HT-29 (cell line): ENCODE measurements around the gene ING3. TPM values are rescaled to one million over a fixed set of nuclear protein-coding genes. Genes with fewer than 3 reads are reported as not detected.

ENCODE experiments used
- DNase-seq: peaks from one replicate; pipeline ENCODE4 v3.0.0-alpha.2; 2015; ENCODE audit warnings: low spot score
- total RNA-seq: library from RNA; depleted of rRNA; stranded (reverse); fragments of >200 nt; shearing (Covaris generic); gene quantifications from 2 replicates; pipeline ENCODE4 v1.2.3, GENCODE V29; 2014

The ING3 gene
- total RNA-seq, 1 experiment from 2014 or later = 8.3 TPM

GRCh38 chr7:120988591-120989256, 38.1 kb downstream of the ING3 start, which contains the start of gene CPED1:
Gene CPED1, plus strand, starts transcription at chr7:120988711. Its CDS starts 911 bp downstream, at chr7:120989622.
- peak; percentile 31 for DNase-seq

- DNase-seq = no peak
Observed at GRCh38 chr7:120989257-120990220, 39.0 kb downstream of the ING3 start.

- no peak for DNase-seq
Observed at GRCh38 chr7:120990468-120991118, 40.0 kb downstream of the ING3 start.

GRCh38 chr7:120991161-120991560, 40.6 kb downstream of the ING3 start:
- no peak for DNase-seq

GRCh38 chr7:120991581-120991980, 41.0 kb downstream of the ING3 start:
- DNase-seq = no peak

- no peak for DNase-seq
Observed at GRCh38 chr7:120992272-120992964, 41.8 kb downstream of the ING3 start.

GRCh38 chr7:120992965-120993494, 42.5 kb downstream of the ING3 start:
- no peak for DNase-seq

GRCh38 chr7:120993553-120994191, 43.1 kb downstream of the ING3 start:
- DNase-seq = no peak

DNA sequence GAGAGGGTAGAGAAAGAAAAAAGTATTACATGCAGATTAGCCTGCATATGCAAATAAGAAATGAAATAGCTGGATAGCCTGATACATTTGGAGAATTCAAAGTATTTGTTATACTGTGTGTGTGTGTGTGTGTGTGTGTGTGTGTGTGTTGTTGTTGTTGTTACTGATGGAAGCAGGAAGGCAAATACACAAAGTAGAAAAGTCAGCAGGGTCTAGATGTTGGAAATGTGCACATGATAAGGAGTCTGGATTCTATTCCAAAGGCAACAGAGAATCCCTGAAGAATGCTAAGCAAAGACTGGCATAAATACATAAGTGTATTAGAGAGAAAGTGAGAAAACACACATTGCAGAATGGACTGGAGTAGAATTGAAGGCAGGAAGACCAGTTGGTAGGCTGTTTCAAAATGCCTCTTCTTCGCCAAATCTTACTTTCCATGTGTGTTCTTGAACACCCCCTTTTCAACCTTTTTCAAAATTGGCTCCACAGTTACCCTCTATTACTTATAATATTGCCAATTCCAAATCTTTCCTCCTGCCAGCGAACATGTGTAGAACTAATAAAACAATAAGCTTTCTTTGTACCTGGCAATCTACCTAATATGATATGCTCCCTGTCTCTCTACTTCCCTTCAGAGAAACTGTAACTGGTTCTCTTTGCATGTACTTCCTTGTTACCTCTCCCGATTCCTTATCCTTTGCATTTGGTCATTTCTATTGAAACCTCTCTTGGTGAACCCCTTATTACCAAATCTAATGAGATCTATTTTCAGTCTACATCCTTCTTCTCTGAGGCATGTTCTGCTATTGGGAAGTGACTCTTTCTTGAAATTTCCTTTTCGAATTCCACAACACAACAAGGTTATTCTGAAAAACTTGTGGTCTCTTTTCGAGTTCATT, 44.2 kb downstream of the ING3 start:
- DNase-seq = no peak

DNA sequence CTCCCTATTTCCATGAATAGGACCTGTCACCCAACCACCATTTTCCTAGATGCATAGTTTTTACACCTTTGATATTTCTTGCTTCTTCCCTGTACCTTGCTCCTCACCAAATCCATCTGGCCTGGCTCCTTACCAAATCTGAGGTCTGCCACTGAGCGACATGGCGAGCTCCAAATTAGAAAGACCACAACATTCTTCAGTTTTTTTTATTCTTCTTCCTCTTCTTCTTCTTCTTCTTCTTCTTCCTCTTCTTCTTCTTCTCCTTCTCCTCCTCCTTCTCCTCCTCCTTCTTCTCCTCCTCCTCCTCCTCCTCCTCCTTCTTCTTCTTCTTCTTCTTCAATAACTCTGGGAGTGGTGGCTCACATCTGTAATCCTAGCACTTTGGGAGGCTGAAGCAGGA, 45.1 kb downstream of the ING3 start:
- no peak for DNase-seq

GRCh38 chr7:120996333-120996987, 45.9 kb downstream of the ING3 start:
- DNase-seq = peak; percentile 85

DNA sequence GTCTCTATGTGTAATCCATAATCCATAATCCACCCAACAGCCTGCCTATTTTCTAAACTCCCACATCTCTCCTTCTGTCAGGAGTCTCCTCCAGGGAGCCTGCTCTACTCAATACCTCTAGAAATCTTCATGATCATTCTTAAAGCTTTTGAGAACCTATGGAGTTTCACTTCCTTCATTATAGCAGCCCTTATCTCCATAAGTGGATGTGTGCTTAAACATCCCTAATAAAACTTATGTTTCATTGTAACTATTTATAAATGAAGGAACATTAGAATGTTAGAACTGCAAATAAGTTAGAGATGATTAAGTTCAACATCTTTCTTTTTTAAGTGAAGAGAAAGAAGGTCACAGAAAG, 46.4 kb downstream of the ING3 start:
- DNase-seq = no peak

DNA sequence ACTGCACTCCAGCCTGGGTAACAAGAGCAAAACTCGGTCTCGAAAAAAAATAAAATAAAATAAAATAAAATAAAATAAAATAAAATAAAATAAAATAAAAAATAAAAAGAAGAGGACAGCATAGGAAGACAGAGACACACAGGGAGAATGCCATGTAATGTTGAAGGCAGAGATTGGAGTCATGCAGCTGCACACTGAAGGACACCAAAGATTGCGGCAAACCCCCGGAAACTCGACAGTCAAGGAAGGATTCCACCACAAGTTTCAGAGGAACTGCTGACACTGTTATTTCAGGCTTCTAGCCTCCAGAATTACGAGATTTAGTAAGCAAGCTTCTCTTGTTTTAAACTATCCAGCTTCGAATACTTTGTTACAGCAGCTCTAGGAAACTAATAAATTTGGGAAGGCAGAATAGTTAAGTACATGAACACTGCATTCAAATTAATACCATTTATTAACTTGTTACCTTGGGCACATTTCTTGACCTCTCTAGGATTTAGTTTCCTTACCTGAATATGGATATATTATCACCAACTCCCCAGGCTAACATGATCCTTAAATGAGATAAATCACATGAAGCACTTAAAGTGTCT, 47.4 kb downstream of the ING3 start:
- DNase-seq = no peak

- no peak for DNase-seq
Observed at GRCh38 chr7:120998520-120998919, 47.9 kb downstream of the ING3 start.

- DNase-seq = no peak
Observed at GRCh38 chr7:120998996-120999565, 48.5 kb downstream of the ING3 start.

DNA sequence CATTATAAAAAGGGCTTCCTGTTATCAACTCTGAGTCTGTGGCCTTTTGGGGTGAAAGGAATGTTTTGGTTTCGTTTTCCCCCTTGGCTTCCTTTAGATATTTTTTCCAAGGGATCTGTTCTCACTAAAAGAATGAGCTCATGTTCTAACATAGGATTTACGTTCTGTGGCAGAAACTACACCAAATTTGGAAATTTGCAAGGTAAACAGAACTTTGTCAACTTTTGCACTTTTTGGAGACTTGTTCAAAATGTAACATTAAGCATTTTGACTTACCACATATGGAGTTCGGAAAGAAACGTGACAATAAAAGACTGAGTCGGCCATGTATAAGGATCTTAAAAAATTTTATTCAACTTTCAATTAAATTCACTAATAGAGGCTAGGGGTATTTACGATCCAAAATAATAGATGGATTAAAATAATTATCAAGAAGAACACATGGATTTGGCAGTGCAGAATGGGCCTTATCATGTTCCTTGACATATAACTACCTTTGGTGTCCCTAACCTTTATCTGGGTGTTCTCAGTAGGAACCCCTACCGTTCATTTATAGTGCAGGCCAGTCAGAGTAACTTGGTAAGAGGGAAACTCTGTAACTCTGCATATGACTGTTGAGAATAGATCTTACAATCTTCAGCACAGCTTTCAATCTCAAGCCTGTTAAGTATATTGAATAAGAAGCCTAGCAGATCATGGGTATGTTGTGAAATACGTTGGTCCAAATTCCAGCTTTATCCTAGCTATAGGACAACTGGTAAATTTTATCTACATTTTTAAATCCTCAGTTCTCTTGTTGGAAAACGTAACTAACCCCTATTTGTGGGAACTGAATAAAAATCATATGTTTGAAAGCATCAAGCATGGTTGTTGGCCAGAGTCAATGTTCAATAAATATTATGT, 49.8 kb downstream of the ING3 start:
- no peak for DNase-seq

GRCh38 chr7:121001234-121001906, 50.8 kb downstream of the ING3 start:
- no peak for DNase-seq
